Calu3 (cell line): ENCODE results near the gene PBRM1. TPM values are rescaled to one million over a fixed set of nuclear protein-coding genes. Genes with fewer than 3 reads are reported as not detected.
"Not testable (repeated sequence)": the region's sequence is repeated elsewhere in the genome, so short reads cannot be mapped to it uniquely, and the experiment has no call there.

Experiments
- Bru-seq: library from RNA; stranded (reverse); fragments of 400-500 nt; gene quantifications from one replicate; lab custom pipeline; 2021; lab: Mats Ljungman, UMichigan
- BruChase-seq, 2 experiments: library from RNA; stranded (reverse); fragments of 400-500 nt; gene quantifications; one replicate each; lab custom pipeline; 2021; lab: Mats Ljungman, UMichigan
- BruUV-seq: library from RNA; stranded (reverse); fragments of 400-500 nt; replicated peaks from 2 replicates; lab custom pipeline; 2021; lab: Mats Ljungman, UMichigan
- CTCF ChIA-PET: fragments of 300-600 bp; sonication (Branson Sonifier 250); formaldehyde crosslinking; loops from one replicate; lab custom pipeline; 2022; ENCODE audit warnings: antibody characterized with exemption; lab: Charles Lee
- DNase-seq: peaks from one replicate; pipeline ENCODE4 v3.0.0; 2022
- H3K27ac Mint-ChIP-seq: one replicate; pipeline ENCODE4 v1.8.0; 2022; ENCODE audit warnings: mixed read lengths; ENCODE audit not compliant: unreplicated experiment
- H3K27me3 Mint-ChIP-seq: one replicate; pipeline ENCODE4 v1.8.0; 2022; ENCODE audit warnings: mixed read lengths; ENCODE audit not compliant: unreplicated experiment
- H3K36me3 Mint-ChIP-seq: one replicate; pipeline ENCODE4 v1.8.0; 2022; ENCODE audit warnings: mild to moderate bottlenecking, moderate library complexity, mixed read lengths; ENCODE audit not compliant: insufficient read depth, unreplicated experiment
- H3K4me1 Mint-ChIP-seq: one replicate; pipeline ENCODE4 v1.8.0; 2022; ENCODE audit warnings: mild to moderate bottlenecking, low read depth, mixed read lengths; ENCODE audit not compliant: unreplicated experiment
- H3K4me3 Mint-ChIP-seq: one replicate; pipeline ENCODE4 v1.8.0; 2022; ENCODE audit warnings: mild to moderate bottlenecking, low read depth, moderate library complexity, mixed read lengths; ENCODE audit not compliant: unreplicated experiment
- H3K9me3 Mint-ChIP-seq: one replicate; pipeline ENCODE4 v1.8.0; 2022; ENCODE audit warnings: low read depth, mixed read lengths; ENCODE audit not compliant: unreplicated experiment
- intact Hi-C: fragments of 100-400 bp; cut with micrococcal nuclease; formaldehyde crosslinking; loops from one replicate; pipeline ENCODE4 v1.10.0; 2022; ENCODE audit not compliant: unreplicated experiment
- long read RNA-seq: library from polyadenylated mRNA; stranded (forward); transcript quantifications from one replicate; pipeline ENCODE4 v2.0.0, GENCODE V29; 2022
- total RNA-seq: library from RNA; stranded (reverse); gene quantifications from 2 replicates; pipeline ENCODE4 v1.2.3, GENCODE V29; 2022
- TF ChIP-seq, protein P1 (sequence below): fragments of 200-600 bp; IDR thresholded peaks from one replicate; pipeline ENCODE4 v1.8.0; 2022; ENCODE audit warnings: antibody characterized with exemption; ENCODE audit not compliant: unreplicated experiment

PBRM1 gene
- total RNA-seq: 48.5 and 54.9 TPM in 2 replicates
- Bru-seq, nascent RNA: percentile 80 among the genes with signal in this experiment
- percentile 83 among the genes with signal in this experiment for BruChase-seq, experiment 1, labeled RNA remaining after a 6-hour chase
- BruChase-seq, experiment 2, labeled RNA remaining after a 2-hour chase: percentile 77 among the genes with signal in this experiment
- long read RNA-seq, partial matches to known transcripts: 15 of 19 reads
- long read RNA-seq, other reads (novel, unspliced or antisense): 4 of 19 reads

DNA sequence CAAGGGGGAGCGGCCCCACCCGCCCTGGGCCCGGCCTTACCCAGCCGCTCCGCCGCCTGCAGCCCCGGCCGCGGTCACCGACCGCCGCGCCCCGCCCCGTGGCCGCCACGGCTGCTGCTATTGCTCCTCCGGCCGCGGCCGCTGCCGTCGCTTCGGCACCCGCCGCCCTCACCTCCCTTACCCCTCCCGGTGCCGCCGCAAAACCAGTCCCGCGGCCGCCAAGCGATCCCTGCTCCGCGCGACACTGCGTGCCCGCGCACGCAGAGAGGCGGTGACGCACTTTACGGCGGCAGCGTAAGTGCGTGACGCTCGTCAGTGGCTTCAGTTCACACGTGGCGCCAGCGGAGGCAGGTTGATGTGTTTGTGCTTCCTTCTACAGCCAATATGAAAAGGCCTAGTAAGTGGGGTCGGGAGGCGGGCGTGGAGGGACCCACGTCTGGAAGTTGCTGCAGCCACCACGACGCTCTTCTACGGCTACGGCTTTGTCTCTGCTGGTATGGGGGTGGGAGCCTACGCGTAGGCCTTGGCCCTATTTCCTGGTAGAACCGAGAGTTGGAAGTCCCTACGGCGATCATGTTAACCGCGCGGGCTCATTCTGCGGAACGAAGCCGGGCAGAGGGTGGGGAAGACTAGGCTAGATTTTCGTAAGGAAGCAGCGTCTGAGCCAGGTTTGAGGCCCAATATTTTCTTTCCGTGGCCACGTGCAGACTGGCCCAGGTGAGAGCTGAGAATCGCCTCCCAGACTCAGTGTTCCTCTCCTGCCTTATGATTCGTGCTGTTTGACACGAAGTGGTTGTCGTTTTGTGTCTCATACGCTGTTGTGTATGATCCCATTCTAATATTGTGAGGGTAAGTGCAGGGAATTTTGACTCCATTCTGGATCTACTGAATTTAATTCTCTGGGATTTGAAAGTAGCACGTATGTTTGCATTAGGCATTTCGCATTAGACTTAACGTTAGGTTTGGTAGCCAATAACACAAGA lies at the start of gene PBRM1, which contains the start of gene GNL3:
TSS of gene PBRM1 (minus strand) at position 205 of the 983 bp plus-strand sequence.
TSS of gene GNL3 (plus strand) at position 324 of the 983 bp plus-strand sequence. CDS start at position 385, 61 bp downstream.
- CTCF ChIA-PET: no interaction called here
- peaks cover 76% of the 10 kb centered on the region for H3K36me3 Mint-ChIP-seq

DNA sequence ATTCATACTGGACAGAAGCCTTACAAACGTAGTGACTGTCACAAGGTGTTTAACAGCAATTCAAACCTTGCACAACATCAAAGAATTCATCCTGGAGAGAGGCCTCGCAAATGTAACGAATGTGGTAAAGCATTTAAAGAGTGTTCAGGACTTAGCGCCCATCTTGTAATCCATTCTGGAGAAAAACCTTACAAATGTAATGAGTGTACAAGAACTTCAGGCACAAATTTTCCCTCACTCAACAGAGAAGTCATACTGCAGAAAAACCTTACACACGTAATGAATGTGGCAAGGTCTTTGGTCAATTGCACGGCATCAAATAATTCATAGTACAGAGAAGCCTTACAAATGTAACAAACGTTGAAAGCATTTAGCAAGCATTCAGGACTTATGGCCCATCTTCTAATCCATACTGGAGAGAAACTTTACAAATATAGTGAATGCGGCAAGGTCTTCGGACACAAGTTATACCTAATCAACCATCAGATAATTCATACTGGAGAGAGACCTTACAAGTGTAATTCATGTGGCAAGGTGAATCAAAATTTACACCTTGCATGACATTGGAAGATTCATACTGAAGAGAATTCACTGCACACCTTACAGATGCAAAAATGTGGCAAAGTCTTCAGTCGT lies 47.7 kb upstream of the PBRM1 start:
- no peaks in the 10 kb centered on the region for H3K9me3 Mint-ChIP-seq
- CTCF ChIA-PET: no interaction called here
- BruUV-seq: no TSS peak
- intact Hi-C loops: no loop called here
- no peak for DNase-seq
- no peaks in the 10 kb centered on the region for H3K27me3 Mint-ChIP-seq
- no peak overlapping the region for H3K4me3 Mint-ChIP-seq
- no peak overlapping the region for H3K27ac Mint-ChIP-seq
- peaks cover 6% of the 10 kb centered on the region for H3K4me1 Mint-ChIP-seq
- TF ChIP-seq, protein P1, sequence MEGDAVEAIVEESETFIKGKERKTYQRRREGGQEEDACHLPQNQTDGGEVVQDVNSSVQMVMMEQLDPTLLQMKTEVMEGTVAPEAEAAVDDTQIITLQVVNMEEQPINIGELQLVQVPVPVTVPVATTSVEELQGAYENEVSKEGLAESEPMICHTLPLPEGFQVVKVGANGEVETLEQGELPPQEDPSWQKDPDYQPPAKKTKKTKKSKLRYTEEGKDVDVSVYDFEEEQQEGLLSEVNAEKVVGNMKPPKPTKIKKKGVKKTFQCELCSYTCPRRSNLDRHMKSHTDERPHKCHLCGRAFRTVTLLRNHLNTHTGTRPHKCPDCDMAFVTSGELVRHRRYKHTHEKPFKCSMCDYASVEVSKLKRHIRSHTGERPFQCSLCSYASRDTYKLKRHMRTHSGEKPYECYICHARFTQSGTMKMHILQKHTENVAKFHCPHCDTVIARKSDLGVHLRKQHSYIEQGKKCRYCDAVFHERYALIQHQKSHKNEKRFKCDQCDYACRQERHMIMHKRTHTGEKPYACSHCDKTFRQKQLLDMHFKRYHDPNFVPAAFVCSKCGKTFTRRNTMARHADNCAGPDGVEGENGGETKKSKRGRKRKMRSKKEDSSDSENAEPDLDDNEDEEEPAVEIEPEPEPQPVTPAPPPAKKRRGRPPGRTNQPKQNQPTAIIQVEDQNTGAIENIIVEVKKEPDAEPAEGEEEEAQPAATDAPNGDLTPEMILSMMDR: no peak
- peaks cover 55% of the 10 kb centered on the region for H3K36me3 Mint-ChIP-seq

More for the DNA sequence above, at the start of gene PBRM1, which contains the start of gene GNL3:
- DNase-seq: peak; percentile 91
- Mint-ChIP-seq H3K27ac (peak within 1 kb of the TSS; percentile 97), H3K9me3 (no peaks in the 10 kb centered on the region), H3K27me3 (no peaks in the 10 kb centered on the region), H3K4me3 (peak within 1 kb of the TSS; percentile 92), H3K4me1 (peaks cover 22% of the 10 kb centered on the region)
- TF ChIP-seq, protein P1: no peak
- BruUV-seq: TSS peak; percentile 48
- intact Hi-C loops: loop anchor here (10.0 kb wide), 1 partner anchor 151 kb away; the partner anchor contains the start of genes NT5DC2 and UQCC5

DNA sequence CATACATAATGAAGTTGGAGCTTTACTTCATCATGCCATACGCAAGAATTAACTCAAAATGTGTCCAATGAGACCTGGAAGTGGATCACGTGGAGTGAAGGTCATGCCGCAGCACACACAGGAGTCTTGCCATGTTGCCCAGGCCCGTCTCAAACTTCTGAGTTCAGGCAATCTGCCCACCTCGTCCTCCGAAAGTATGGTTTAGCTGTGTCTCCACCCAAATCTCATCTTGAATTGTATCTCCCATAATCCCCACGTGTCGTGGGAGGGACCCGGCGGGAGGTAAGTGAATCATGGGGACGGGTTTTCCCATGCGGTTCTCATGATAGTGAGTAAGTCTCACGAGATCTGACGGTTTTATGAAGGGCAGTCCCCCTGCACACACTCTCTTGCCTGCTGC lies 45.9 kb upstream of the PBRM1 start:
- H3K4me1 Mint-ChIP-seq: peaks cover 6% of the 10 kb centered on the region
- H3K27ac Mint-ChIP-seq: no peak overlapping the region
- no peak overlapping the region for H3K4me3 Mint-ChIP-seq
- H3K27me3 Mint-ChIP-seq: no peaks in the 10 kb centered on the region
- TF ChIP-seq, protein P1: no peak
- H3K36me3 Mint-ChIP-seq: peaks cover 42% of the 10 kb centered on the region
- intact Hi-C loops: no loop called here
- BruUV-seq: no TSS peak
- CTCF ChIA-PET: no interaction called here
- no peaks in the 10 kb centered on the region for H3K9me3 Mint-ChIP-seq
- no peak for DNase-seq

DNA sequence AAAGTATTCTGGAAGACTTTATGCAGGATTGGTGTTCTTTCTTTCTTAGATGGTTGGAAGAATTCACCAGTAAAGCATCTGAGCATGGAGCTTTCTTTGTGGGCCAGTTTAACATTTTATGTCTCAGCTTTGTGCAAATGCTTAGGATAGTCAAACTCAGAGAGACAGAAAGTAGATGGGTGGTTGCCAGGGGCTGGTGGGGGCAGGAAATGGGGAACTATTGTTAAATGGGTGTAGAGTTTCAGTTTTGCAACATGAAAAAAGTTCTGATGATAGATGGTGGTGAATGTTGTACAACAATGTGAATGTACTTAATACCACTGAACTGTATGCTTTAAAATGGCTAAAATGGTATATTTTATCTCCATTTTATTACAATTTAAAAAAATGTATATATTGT lies 45.0 kb upstream of the PBRM1 start:
- intact Hi-C loops: no loop called here
- TF ChIP-seq, protein P1: no peak
- CTCF ChIA-PET: no interaction called here
- DNase-seq: no peak
- H3K9me3 Mint-ChIP-seq: no peaks in the 10 kb centered on the region
- H3K4me1 Mint-ChIP-seq: peaks cover 6% of the 10 kb centered on the region
- peaks cover 42% of the 10 kb centered on the region for H3K36me3 Mint-ChIP-seq
- no peaks in the 10 kb centered on the region for H3K27me3 Mint-ChIP-seq
- BruUV-seq: no TSS peak
- no peak overlapping the region for H3K4me3 Mint-ChIP-seq
- no peak overlapping the region for H3K27ac Mint-ChIP-seq

DNA sequence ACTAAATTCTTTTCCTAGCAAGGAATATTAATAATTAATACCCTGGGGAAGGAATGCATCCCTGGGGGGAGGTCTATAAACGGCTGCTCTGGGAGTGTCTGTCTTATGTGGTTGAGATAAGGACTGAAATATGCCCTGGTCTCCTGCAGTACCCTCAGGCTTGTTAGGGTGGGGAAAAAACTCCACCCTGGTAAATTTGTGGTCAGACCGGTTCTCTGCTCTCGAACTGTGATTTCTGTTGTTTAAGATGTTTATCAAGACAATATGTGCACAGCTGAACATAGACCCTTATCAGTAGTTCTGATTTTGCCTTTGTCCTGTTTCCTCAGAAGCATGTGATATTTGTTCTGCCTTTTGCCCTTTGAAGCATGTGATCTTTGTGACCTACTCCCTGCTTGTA lies 43.0 kb upstream of the PBRM1 start:
- CTCF ChIA-PET, H3K27ac Mint-ChIP-seq, H3K27me3 Mint-ChIP-seq, H3K9me3 Mint-ChIP-seq, H3K4me1 Mint-ChIP-seq, H3K4me3 Mint-ChIP-seq, intact Hi-C loops, BruUV-seq: not testable (repeated sequence)
- peak; percentile 53 for DNase-seq
- H3K36me3 Mint-ChIP-seq: peaks cover 30% of the 10 kb centered on the region
